Lung microvascular endothelial cell (primary cell): ENCODE results near the gene PAPLN. TPM values are rescaled to one million over a fixed set of nuclear protein-coding genes. Genes with fewer than 3 reads are reported as not detected.

Experiments used
- DNase-seq, 2 donors: peaks; one replicate each; pipeline versions ENCODE4 v3.0.0 to v3.0.0-alpha.2; 2010; ENCODE audit warnings: low read depth in 2 of 2
- total RNA-seq: library from RNA; depleted of rRNA; stranded (reverse); fragments of >200 nt; gene quantifications from 2 replicates; pipeline ENCODE4 v1.2.1, GENCODE V29; 2014

The PAPLN gene
- total RNA-seq, 1 donor from 2014 or later = 48.4 TPM

- DNase-seq = peak; percentile 52 to 62
These were observed 8.4 kb downstream of the PAPLN start for GRCh38 chr14:73245480-73246325.

DNA sequence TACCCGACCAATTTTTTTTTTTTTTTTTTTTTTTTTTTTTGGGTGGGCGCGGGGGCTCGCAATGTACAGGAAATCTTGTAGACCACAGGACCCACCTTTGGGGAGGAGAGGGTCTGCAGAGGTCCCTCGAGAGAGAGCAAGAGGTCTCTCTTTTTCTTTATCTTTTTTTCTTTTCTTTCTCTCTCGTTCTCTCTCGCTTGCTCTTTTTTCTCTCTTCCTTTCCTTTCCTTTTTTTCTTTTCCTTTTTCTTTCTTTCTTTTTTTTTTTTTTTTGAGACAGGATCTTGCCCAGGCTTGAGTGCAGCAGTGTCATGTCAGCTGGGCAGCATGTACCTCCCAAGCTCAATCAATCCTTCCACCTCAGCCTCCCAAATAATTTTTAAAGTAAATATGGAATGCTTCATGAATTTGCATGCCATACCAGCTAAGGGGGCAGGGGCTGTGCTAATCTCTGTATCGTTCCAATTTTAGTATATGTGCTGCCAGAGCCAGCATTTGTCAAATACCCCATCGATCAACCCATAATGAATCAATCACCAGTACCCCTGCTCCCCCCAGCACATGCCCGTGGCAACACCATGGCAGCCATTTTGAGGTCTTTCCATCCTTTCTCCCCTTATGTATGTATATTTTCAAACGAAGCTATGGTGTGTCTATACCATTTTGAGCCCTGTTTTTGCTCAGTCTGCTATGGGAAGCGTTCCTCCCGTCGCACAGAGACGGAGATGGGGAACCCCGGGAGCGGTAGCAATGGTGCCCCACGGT, 9.3 kb downstream of the PAPLN start:
- no peak for DNase-seq

GRCh38 chr14:73248108-73248868, 11.0 kb downstream of the PAPLN start:
- peak in 1 of 2 donors; percentile 26 for DNase-seq

DNA sequence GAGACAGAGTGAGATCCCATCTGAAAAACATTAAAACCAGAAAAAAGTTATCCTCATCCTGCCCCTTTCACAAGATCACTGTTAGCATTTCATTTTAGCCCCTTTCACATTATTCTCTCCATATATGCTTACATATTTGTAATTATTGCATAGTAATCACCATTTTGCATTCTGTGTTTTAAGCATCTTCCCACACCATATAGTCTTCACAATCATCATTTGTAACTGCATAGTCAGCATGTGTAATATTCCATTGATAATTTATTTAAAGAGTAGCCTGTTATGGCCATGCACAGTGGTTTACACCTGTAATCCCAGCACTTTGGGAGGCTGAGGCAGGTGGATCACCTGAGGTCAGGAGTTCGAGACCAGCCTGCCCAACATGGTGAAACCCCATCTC, 11.8 kb downstream of the PAPLN start:
- DNase-seq = no peak

- DNase-seq = no peak
These were observed 12.4 kb downstream of the PAPLN start for GRCh38 chr14:73249564-73250316.

DNA sequence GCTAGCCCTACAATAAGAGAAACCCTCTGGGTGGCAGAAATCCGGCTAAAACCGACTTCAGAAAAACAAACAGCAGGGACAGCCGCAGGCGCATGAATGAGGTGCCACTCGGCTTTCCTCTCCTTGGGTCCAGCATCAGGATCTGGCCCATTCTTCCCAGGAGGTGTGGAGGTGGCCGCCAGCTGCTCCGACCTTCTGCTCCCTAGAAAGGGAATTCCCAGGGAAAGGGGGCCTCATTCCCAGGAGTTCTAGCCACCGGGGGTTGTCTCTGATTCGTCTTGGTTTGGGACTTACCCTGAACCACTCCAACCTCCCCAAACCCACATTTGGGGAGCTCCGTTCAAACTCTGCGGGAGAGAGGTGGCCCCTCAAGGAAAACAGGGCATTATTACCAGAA, 13.0 kb downstream of the PAPLN start:
- DNase-seq = no peak

DNA sequence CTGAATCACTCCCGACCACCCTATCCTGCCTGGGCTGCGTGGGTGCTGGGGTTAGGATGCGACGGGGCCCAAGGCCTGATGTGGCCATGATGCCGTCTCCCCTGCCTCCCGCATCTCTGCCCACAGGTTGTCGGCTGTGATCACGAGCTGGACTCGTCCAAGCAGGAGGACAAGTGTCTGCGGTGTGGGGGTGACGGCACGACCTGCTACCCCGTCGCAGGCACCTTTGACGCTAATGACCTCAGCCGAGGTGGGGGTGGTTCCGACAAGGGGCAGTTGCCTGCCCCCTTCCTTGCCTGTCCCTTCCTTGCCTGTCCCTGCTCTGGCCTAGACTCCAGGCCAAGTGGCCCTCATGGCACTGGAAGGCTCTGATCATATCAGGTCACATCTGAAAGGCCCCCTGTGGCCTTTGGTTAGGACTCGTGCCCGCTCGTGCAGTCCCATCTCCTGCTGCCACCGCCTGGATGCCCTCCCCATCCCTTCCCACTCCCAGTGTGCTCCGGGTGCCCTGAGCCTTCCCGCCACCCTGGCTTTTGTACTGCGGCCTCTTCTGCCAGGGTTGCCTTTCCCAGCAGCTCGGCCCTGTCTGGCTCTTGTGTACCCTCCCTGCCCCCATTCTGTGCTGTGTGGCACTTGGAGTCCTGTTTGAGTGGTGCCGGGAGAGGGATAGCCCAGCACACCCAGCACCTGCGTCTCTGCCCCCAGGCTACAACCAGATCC, 13.6 kb downstream of the PAPLN start:
- DNase-seq = no peak

DNA sequence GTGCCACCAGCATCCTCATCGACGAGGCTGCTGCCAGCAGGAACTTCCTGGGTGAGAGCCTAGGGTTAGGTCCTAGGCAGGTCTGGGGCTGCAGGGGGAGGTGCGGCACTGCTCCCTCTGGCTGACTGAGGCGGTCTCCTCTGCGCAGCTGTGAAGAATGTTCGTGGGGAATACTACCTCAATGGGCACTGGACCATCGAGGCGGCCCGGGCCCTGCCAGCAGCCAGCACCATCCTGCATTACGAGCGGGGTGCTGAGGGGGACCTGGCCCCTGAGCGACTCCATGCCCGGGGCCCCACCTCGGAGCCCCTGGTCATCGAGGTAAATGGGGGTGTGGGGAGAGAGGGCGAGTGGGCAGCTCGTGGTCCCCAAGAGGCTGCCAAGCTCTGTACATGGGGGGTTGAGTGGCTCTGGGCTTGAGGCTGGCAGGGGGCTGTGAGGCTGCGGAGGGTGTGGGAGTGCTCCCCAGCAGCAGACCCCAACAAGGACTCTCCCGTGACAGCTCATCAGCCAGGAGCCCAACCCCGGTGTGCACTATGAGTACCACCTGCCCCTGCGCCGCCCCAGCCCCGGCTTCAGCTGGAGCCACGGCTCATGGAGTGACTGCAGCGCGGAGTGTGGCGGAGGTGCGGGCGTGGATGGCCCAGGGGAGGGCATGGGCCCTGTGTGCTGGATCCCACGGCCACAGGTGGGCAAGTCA, 14.4 kb downstream of the PAPLN start:
- no peak for DNase-seq

- no peak for DNase-seq
These were observed 15.4 kb downstream of the PAPLN start for GRCh38 chr14:73252491-73253322.

GRCh38 chr14:73253323-73253610, 16.0 kb downstream of the PAPLN start:
- no peak for DNase-seq

GRCh38 chr14:73253721-73254120, 16.4 kb downstream of the PAPLN start:
- no peak for DNase-seq

DNA sequence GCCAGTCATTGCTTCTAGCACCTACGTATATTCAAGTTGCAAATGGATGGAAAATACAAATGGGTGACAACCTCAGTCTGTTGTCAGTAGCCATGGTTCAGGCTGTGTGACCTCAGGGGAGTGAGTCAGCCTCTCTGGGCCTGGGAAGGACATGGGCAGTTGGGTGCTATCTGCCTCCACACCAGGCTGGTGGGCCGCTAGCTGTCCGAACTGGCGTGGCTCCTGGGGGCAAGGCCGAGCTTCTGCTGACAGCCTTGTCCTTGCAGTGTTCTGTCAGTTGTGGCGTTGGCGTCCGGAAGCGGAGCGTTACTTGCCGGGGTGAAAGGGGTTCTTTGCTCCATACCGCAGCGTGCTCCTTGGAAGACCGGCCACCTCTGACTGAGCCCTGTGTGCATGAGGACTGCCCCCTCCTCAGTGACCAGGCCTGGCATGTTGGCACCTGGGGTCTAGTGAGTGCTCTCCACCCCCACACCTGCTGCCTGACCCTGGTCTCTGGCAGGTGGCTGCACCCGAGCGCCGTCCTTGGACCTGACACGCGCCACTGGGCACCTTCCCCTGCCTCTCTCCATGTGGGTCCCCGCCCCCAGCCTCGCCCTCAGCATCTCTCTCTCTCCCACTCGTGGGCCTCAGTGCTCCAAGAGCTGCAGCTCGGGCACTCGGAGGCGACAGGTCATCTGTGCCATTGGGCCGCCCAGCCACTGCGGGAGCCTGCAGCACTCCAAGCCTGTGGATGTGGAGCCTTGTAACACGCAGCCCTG, 17.1 kb downstream of the PAPLN start:
- no peak for DNase-seq

DNA sequence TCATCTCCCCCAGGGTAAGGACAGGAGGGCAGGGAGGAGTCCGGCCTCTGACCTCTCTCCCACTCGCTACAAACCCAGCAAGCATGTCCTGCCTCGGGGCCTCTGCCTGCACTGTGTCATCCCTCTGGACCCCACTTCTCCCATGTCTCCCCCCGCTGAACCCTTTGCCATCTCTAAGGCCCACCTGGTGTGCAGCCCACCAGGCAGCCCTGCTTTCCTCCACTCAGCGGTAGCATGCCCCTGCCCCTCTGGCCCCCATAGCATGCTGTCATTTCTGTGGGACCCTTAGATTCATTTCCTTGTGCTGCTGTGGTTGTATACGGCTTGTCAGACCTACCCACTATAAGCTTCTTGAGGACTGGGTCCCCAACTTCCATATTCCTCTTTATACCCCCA, 17.7 kb downstream of the PAPLN start:
- DNase-seq = no peak

GRCh38 chr14:73255693-73256225, 18.5 kb downstream of the PAPLN start:
- no peak for DNase-seq

DNA sequence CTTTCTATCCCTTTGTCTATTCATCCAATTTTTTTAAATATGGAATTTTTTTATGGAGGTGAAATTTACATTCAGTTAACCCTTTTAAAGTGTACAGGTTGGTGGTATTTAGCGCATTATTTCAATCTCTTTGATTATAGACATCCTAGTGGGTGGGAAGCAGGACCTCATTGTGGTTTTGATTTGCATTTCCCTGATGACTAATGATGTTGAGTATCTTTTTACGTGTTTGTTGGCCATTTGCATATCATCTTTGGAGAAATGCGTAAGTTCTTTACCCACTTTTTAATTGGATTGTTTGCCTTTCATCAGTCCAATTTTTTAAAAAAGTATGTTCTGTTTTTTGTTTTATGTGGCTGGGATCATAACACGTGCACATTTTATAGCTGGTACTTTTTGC, 20.8 kb downstream of the PAPLN start:
- DNase-seq = no peak

DNA sequence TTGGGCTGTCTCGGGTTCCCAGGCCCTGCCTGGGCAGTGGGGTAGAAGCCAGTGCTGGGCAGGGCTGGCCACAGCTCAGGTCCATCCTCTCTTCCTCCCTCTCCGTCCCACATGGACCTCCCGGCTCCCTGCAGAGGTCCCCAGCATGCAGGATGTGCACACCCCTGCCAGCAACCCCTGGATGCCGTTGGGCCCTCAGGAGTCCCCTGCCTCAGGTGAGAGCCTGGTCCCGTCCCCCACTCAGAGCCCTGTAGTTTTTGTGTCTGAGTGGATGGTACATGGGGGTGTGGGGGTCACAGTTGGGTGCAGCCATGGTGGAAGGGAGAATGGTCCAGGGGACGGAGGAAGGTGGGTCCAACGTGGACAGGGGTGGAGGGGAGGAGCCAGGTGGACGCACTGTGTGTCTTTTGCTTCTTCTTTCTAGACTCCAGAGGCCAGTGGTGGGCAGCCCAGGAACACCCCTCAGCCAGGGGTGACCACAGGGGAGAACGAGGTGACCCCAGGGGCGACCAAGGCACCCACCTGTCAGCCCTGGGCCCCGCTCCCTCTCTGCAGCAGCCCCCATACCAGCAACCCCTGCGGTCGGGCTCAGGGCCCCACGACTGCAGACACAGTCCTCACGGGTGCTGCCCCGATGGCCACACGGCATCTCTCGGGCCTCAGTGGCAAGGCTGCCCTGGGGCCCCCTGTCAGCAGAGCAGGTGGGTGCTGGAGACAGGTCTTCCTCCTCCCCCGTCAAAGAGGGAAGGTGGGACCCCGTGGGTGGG, 21.7 kb downstream of the PAPLN start:
- DNase-seq = no peak

DNA sequence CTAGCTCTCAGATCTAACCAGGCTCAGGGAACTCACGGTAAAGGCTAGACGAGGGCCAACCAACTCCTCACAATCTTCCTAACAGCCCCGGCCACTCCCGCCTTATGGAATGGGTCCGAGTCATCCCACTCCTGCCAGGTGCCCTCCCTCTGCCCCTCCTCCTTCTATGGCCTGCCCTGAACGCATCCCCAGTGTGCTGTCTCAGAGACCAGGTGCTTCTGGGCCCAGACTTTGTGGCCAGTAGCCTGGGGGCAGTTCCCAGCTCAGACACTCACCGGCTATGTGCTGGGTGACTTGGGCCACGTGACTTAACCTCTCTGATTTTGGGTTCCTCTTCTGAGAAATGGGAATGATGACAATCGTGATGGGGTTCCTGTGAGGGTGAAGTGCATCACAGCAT, 22.5 kb downstream of the PAPLN start:
- DNase-seq = no peak

DNA sequence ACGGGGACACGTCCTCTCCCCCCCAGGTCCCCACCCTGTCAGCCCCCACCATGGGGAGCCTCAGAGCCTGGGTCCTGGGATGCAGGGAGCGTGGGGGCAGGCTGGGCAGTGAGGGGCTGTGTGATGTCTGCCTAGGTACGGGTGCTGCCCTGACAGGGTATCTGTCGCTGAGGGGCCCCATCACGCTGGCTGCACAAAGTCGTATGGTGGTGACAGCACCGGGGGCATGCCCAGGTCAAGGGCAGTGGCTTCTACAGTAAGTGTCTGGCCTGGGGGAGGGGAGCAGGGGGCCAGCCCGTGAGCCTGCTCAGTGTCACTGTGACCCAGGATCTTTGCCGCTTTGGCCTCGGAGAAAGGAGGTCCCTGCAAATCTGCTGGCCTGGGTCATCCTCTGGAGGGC, 23.3 kb downstream of the PAPLN start:
- no peak for DNase-seq
